Body of pancreas (tissue), 4 donors: ENCODE measurements around the gene GMPR. TPM values are rescaled to one million over a fixed set of nuclear protein-coding genes. Genes with fewer than 3 reads are reported as not detected.

Experiments
- ATAC-seq: fragments of 150-250 bp; one replicate; pipeline ENCODE4 v1.9.1; 2016
- DNase-seq, 4 donors: peaks; one replicate each; pipeline ENCODE4 v3.0.0-alpha.2; 2019
- H3K27ac ChIP-seq, 4 donors: fragments of 200-600 bp; sonication (generic); 1 replicate in 3 of 4; 2 replicates in 1 of 4; pipeline versions ENCODE4 v1.5.1 to v1.6.1; 2016 to 2019; ENCODE audit warnings: mild to moderate bottlenecking in 1 of 4, mixed read lengths in 1 of 4, moderate library complexity in 1 of 4
- H3K27me3 ChIP-seq, 2 donors: fragments of 200-600 bp; sonication (generic); one replicate each; pipeline ENCODE4 v1.6.0; 2016; ENCODE audit warnings: mild to moderate bottlenecking in 1 of 2
- H3K36me3 ChIP-seq, 2 donors: fragments of 200-600 bp; sonication (generic); replicated peaks in 1 of 2; 2 replicates each; pipeline ENCODE4 v1.5.1; 2016; ENCODE audit warnings: low read depth in 2 of 2; ENCODE audit not compliant: insufficient read depth in 1 of 2
- H3K4me1 ChIP-seq: fragments of 200-600 bp; sonication (generic); one replicate; pipeline ENCODE4 v1.6.0; 2016
- H3K4me3 ChIP-seq, 2 donors: fragments of 200-600 bp; sonication (generic); 1 replicate in 1 of 2; 2 replicates in 1 of 2; pipeline ENCODE4 v1.5.1; 2016 to 2019
- H3K9me3 ChIP-seq, 3 donors: fragments of 200-600 bp; sonication (generic); 1 replicate in 2 of 3; 2 replicates in 1 of 3; pipeline ENCODE4 v1.5.1; 2016
- POLR2A ChIP-seq, 3 donors: fragments of 450-650 bp; IDR thresholded peaks; one replicate each; pipeline ENCODE4 v1.6.1; 2016; ENCODE audit warnings: antibody characterized with exemption in 3 of 3, mild to moderate bottlenecking in 2 of 3
- WGBS, 2 donors: methylation state at CpG; one replicate each; pipeline ENCODE4 v1.1.5; 2017; 5-methylcytosine and 5-hydroxymethylcytosine counted together
- intact Hi-C: fragments of 100-400 bp; cut with DNase I; formaldehyde crosslinking; loops from one replicate; pipeline ENCODE4 v1.15.1; 2023
- total RNA-seq, 2 donors: library from RNA; depleted of rRNA; stranded (reverse); fragments of >200 nt; gene quantifications; one replicate each; pipeline ENCODE4 v1.1.0, GENCODE V29; 2016
- TF ChIP-seq, protein P1 (sequence below), 7 experiments: fragments of 450-650 bp in 4 of 7; fragments of 200-600 bp in 3 of 7; sonication (generic) in 3 of 7; IDR thresholded peaks; one replicate each; pipeline ENCODE4 v1.5.1; 2016 to 2019; ENCODE audit warnings: antibody characterized with exemption in 7 of 7

The GMPR gene
- total RNA-seq, 2 donors from 2014 or later: 7.9 to 14.0 TPM

DNA sequence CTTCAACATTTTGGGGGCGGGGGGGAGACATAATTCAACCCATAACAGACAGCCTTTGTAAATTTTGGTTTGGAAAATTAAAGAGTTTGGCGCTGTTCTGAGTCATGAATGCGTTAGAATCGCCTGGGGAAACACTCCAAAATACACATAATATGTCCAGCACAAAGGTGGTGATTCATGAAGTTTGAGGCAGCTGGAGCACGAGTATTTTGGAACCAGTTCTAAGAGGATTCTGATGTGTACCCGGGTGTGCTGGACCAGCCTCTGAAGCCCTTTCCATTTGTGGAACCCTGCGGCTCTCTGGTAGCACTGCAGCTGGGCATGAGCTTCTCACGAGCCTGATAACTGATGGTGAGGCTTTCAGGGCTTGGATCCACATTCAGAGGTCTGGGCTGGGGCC, 4.7 kb downstream of the GMPR start:
- Histone ChIP-seq H3K9me3 (no peaks in the 10 kb centered on the region), H3K36me3 (no peaks in the 10 kb centered on the region), H3K27ac (peak overlapping the region; percentile 33 to 67 (median 58)), H3K27me3 (no peaks in the 10 kb centered on the region), H3K4me3 (no peak overlapping the region), H3K4me1 (peaks cover 39% of the 10 kb centered on the region)
- ATAC-seq (no peak), DNase-seq (peak in 1 of 4 donors; percentile 12)
- intact Hi-C loops: no loop called here
- WGBS, 2 donors: 47% methylated on average over 7 to 8 of the region's 8 CpGs
- no peak for TF ChIP-seq POLR2A (IDR thresholded peaks at IDR 0.05)
- TF ChIP-seq, protein P1, sequence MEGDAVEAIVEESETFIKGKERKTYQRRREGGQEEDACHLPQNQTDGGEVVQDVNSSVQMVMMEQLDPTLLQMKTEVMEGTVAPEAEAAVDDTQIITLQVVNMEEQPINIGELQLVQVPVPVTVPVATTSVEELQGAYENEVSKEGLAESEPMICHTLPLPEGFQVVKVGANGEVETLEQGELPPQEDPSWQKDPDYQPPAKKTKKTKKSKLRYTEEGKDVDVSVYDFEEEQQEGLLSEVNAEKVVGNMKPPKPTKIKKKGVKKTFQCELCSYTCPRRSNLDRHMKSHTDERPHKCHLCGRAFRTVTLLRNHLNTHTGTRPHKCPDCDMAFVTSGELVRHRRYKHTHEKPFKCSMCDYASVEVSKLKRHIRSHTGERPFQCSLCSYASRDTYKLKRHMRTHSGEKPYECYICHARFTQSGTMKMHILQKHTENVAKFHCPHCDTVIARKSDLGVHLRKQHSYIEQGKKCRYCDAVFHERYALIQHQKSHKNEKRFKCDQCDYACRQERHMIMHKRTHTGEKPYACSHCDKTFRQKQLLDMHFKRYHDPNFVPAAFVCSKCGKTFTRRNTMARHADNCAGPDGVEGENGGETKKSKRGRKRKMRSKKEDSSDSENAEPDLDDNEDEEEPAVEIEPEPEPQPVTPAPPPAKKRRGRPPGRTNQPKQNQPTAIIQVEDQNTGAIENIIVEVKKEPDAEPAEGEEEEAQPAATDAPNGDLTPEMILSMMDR (IDR thresholded peaks at IDR 0.05): no peak

DNA sequence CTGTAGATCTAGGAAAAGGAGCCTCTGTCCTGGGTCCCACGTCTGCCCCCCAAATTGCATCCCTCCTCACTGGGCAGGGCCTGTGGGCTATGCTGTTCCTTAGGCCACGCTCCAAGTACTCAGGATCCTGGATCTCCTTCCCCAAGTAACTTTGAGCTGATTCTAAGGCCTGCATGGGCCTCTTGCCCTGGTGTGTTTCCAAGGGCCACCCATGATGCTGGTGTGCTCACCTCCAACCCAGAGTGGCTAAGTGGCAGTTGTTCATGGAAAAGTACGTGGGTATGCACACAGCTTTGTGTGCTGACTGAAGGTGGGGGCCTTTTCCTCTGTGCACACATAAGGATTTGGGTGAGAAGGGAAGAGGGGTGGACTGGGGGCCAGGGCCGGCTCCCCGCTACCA, 5.3 kb downstream of the GMPR start:
- no peaks in the 10 kb centered on the region for H3K9me3 ChIP-seq
- TF ChIP-seq, protein P1 (IDR thresholded peaks at IDR 0.05): no peak
- no peak for TF ChIP-seq POLR2A (IDR thresholded peaks at IDR 0.05)
- H3K4me1 ChIP-seq: peaks cover 39% of the 10 kb centered on the region
- H3K27ac ChIP-seq: peak overlapping the region in 3 of 4 donors; percentile 52 to 67 (median 63)
- WGBS, 2 donors: 92 to 93% methylated on average over 5 of the region's 5 CpGs
- DNase-seq: no peak
- intact Hi-C loops: no loop called here
- H3K36me3 ChIP-seq: no peaks in the 10 kb centered on the region
- no peak overlapping the region for H3K4me3 ChIP-seq
- no peaks in the 10 kb centered on the region for H3K27me3 ChIP-seq
- ATAC-seq: no peak

DNA sequence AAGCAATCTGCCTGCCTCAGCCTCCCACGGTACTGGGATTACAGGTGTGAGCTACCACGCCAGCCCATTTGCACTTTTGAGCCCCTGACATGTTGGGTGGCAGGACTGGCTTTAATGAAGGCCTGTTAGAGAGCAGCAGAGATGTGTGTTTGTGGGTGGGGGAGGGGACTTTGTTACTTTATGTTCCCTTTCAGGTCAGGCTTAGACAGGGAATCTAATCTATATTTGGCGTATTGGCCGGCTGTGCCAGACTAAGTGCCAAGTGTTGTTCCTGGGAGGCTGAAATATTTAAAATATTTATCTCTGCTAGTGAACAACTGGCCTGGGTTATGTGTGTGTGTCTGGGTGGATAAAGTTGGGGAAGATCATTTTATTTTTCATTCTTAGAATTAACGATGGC, 6.1 kb downstream of the GMPR start:
- Histone ChIP-seq H3K27me3 (no peaks in the 10 kb centered on the region), H3K27ac (peak overlapping the region; percentile 39 to 67 (median 58)), H3K4me3 (no peak overlapping the region), H3K4me1 (peaks cover 37% of the 10 kb centered on the region), H3K36me3 (no peaks in the 10 kb centered on the region), H3K9me3 (no peaks in the 10 kb centered on the region)
- ATAC-seq (peak; percentile 59), DNase-seq (peak; percentile 31 to 54 (median 46))
- TF ChIP-seq POLR2A (IDR thresholded peaks at IDR 0.05): no peak
- TF ChIP-seq, protein P1 (IDR thresholded peaks at IDR 0.05): no peak
- intact Hi-C loops: no loop called here
- WGBS, 2 donors: 14 to 25% methylated on average over 3 to 5 of the region's 5 CpGs

DNA sequence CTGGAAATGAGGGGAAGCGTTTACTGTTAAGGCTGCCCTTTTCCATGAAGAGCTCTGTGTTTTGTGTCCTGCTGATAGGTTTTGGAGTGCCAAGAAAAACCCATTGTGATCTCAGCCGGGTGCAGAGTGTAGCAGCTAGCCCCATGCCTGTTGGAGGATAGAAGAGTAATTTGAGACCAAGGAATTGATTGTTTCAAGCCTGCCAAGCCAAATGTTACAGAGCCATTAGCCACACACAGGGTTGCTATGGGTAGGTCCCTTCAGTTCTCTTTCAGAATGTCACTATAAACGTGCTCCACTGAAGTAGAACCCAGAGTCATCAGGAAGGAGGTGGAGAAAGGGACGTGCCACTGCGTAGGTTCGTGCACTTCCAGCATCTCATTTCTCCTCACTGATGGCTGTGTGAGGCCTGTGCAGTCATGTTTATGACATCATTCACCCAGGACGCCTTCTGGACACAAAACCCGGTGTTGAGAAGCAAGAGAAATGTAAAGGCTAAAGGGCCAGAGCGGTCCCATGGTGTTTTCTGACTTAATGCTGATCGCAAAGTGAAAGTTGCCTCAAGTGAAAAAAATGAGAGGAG, 6.6 kb downstream of the GMPR start:
- Histone ChIP-seq H3K4me3 (no peak overlapping the region), H3K27ac (peak overlapping the region; percentile 27 to 67 (median 58)), H3K9me3 (no peaks in the 10 kb centered on the region), H3K27me3 (no peaks in the 10 kb centered on the region), H3K4me1 (peaks cover 32% of the 10 kb centered on the region), H3K36me3 (no peaks in the 10 kb centered on the region)
- peak; percentile 20 to 61 (median 42) for DNase-seq
- intact Hi-C loops: no loop called here
- peak; percentile 86 for ATAC-seq
- TF ChIP-seq POLR2A (IDR thresholded peaks at IDR 0.05): no peak
- TF ChIP-seq, protein P1 (IDR thresholded peaks at IDR 0.05): no peak
- WGBS, 2 donors: 51 to 62% methylated on average over 10 of the region's 10 CpGs

DNA sequence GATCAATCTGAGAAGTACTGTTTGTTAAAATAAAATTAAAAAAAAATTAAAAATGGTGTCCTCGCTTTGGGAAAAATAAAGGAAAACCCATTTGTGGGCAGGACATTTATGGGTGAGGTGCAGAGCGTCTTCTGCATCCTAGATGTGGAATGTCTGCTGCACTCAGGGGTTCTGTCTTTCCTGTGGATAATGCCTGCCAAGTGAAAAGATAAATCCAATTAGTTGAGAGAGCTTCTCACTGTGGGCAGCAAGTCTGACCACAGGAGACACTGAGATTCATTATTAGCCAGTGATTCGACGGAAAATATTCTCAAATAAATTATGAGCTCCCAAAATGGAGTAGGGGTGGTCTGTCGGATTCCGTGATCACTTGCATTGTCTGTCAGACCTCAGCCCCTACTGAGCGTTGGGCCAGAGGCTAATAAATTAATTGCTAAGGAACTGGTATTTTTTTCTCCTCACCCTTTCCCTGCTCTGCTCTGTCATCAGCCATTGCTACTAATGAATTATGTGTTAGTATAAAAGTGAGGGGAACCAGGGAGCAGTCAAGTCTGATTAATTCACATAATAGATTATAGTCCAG, 10.0 kb downstream of the GMPR start:
- no peak for TF ChIP-seq POLR2A (IDR thresholded peaks at IDR 0.05)
- TF ChIP-seq, protein P1 (IDR thresholded peaks at IDR 0.05): no peak
- no peaks in the 10 kb centered on the region for H3K27me3 ChIP-seq
- intact Hi-C loops: no loop called here
- H3K36me3 ChIP-seq: no peaks in the 10 kb centered on the region
- peaks cover 26% of the 10 kb centered on the region for H3K4me1 ChIP-seq
- DNase-seq: no peak
- no peak for ATAC-seq
- H3K27ac ChIP-seq: no peak overlapping the region
- WGBS, 2 donors: 96 to 98% methylated on average over 7 of the region's 7 CpGs
- H3K4me3 ChIP-seq: no peak overlapping the region
- no peaks in the 10 kb centered on the region for H3K9me3 ChIP-seq
